HEK293 (cell line): Measurements from ENCODE around the gene NTN5.

Experiments
- CTCF ChIA-PET: fragments of 350-600 bp; formaldehyde crosslinking; extraction: SDS; loops from one replicate; lab custom pipeline; 2021; ENCODE audit warnings: antibody characterized with exemption; lab: Yijun Ruan, JAX
- POLR2A ChIA-PET: fragments of 300-600 bp; formaldehyde crosslinking; extraction: SDS; loops from one replicate; lab custom pipeline; 2020; ENCODE audit warnings: antibody characterized with exemption, inconsistent platforms; lab: Yijun Ruan, JAX
- H3K27ac ChIP-seq: fragments of 200-500 bp; sonication (Bioruptor generic); 2 replicates; pipeline ENCODE4 v1.5.1; 2014; ENCODE audit warnings: low read depth, low read length, control low read depth, inconsistent platforms; ENCODE audit errors: extremely low read depth
- H3K36me3 ChIP-seq, 2 experiments: fragments of 200-500 bp in 1 of 2; sonication (Bioruptor generic) in 1 of 2; 1 replicate in 1 of 2; 2 replicates in 1 of 2; pipeline ENCODE4 v1.5.1; 2014 to 2017; ENCODE audit warnings: inconsistent platforms in 2 of 2, low read length in 2 of 2; ENCODE audit not compliant: control insufficient read depth in 2 of 2, insufficient read depth in 1 of 2
- H3K4me1 ChIP-seq: fragments of 200-500 bp; sonication (Bioruptor generic); 2 replicates; pipeline ENCODE4 v1.5.1; 2014; ENCODE audit warnings: mild to moderate bottlenecking, low read length, inconsistent platforms; ENCODE audit not compliant: control insufficient read depth, insufficient read depth
- H3K4me3 ChIP-seq: 2 replicates; pipeline ENCODE4 v1.5.1; 2011; ENCODE audit warnings: low read depth, mild to moderate bottlenecking, control low read depth, low read length, moderate library complexity
- H3K9me3 ChIP-seq: fragments of 200-500 bp; sonication (Bioruptor generic); 2 replicates; pipeline ENCODE4 v1.5.1; 2014; ENCODE audit warnings: low read depth, low read length, inconsistent platforms; ENCODE audit not compliant: control insufficient read depth, insufficient read depth
- IKZF3 ChIP-seq: fragments of 450-650 bp; IDR thresholded peaks from 2 replicates; pipeline ENCODE4 v1.5.0; 2018; ENCODE audit warnings: missing biosample characterization, mild to moderate bottlenecking, missing genetic modification characterization, moderate library complexity
- KLF8 ChIP-seq: fragments of 450-650 bp; formaldehyde crosslinking; IDR thresholded peaks from 2 replicates; pipeline ENCODE4 v1.5.1; 2016; ENCODE audit warnings: missing biosample characterization, missing genetic modification characterization
- MZF1 ChIP-seq: fragments of 450-650 bp; formaldehyde crosslinking; IDR thresholded peaks from 2 replicates; pipeline ENCODE4 v1.5.1; 2017; ENCODE audit warnings: missing biosample characterization, missing genetic modification characterization, borderline replicate concordance
- RBAK ChIP-seq: fragments of 450-650 bp; formaldehyde crosslinking; IDR thresholded peaks from 2 replicates; pipeline ENCODE4 v1.5.1; 2016; ENCODE audit warnings: missing biosample characterization, missing genetic modification characterization
- SP3 ChIP-seq: fragments of 450-650 bp; formaldehyde crosslinking; IDR thresholded peaks from 2 replicates; pipeline ENCODE4 v1.5.1; 2016; ENCODE audit warnings: missing biosample characterization, missing genetic modification characterization
- ZBTB1 ChIP-seq: fragments of 450-650 bp; formaldehyde crosslinking; IDR thresholded peaks from 2 replicates; pipeline ENCODE4 v1.5.1; 2016; ENCODE audit warnings: missing biosample characterization, missing genetic modification characterization
- ZBTB10 ChIP-seq: fragments of 450-650 bp; formaldehyde crosslinking; IDR thresholded peaks from 2 replicates; pipeline ENCODE4 v1.5.1; 2016; ENCODE audit warnings: missing biosample characterization, missing genetic modification characterization
- ZFP69B ChIP-seq: fragments of 450-650 bp; formaldehyde crosslinking; IDR thresholded peaks from 2 replicates; pipeline ENCODE4 v1.5.1; 2016; ENCODE audit warnings: missing biosample characterization, missing genetic modification characterization
- ZNF112 ChIP-seq: fragments of 450-650 bp; formaldehyde crosslinking; IDR thresholded peaks from 2 replicates; pipeline ENCODE4 v1.5.0; 2017; ENCODE audit warnings: missing biosample characterization, missing genetic modification characterization
- ZNF121 ChIP-seq: fragments of 450-650 bp; formaldehyde crosslinking; IDR thresholded peaks from 2 replicates; pipeline ENCODE4 v1.5.1; 2016; ENCODE audit warnings: missing biosample characterization, missing genetic modification characterization
- ZNF133 ChIP-seq: fragments of 450-650 bp; formaldehyde crosslinking; IDR thresholded peaks from 2 replicates; pipeline ENCODE4 v1.5.1; 2016; ENCODE audit warnings: missing biosample characterization, missing genetic modification characterization
- ZNF140 ChIP-seq: fragments of 450-650 bp; formaldehyde crosslinking; IDR thresholded peaks from 2 replicates; pipeline ENCODE4 v1.5.1; 2016; ENCODE audit warnings: missing biosample characterization, missing genetic modification characterization
- ZNF157 ChIP-seq: fragments of 450-650 bp; formaldehyde crosslinking; IDR thresholded peaks from 2 replicates; pipeline ENCODE4 v1.5.1; 2016; ENCODE audit warnings: missing biosample characterization, missing genetic modification characterization
- ZNF169 ChIP-seq: fragments of 450-650 bp; formaldehyde crosslinking; IDR thresholded peaks from 2 replicates; pipeline ENCODE4 v1.5.1; 2016; ENCODE audit warnings: missing biosample characterization, missing genetic modification characterization
- ZNF2 ChIP-seq: fragments of 450-650 bp; formaldehyde crosslinking; IDR thresholded peaks from 2 replicates; pipeline ENCODE4 v1.5.1; 2016; ENCODE audit warnings: missing biosample characterization, missing genetic modification characterization
- ZNF239 ChIP-seq: fragments of 450-650 bp; formaldehyde crosslinking; IDR thresholded peaks from 2 replicates; pipeline ENCODE4 v1.5.1; 2016; ENCODE audit warnings: missing biosample characterization, missing genetic modification characterization
- ZNF341 ChIP-seq: fragments of 450-650 bp; formaldehyde crosslinking; IDR thresholded peaks from 2 replicates; pipeline ENCODE4; 2016; ENCODE audit warnings: low read depth, missing biosample characterization, missing genetic modification characterization
- ZNF398 ChIP-seq: fragments of 450-650 bp; formaldehyde crosslinking; IDR thresholded peaks from 2 replicates; pipeline ENCODE4 v1.5.1; 2017; ENCODE audit warnings: missing biosample characterization, missing genetic modification characterization
- ZNF404 ChIP-seq: fragments of 450-650 bp; formaldehyde crosslinking; IDR thresholded peaks from 2 replicates; pipeline ENCODE4 v1.5.1; 2017; ENCODE audit warnings: missing biosample characterization, missing genetic modification characterization
- ZNF561 ChIP-seq: fragments of 450-650 bp; IDR thresholded peaks from 2 replicates; pipeline ENCODE4 v1.5.1; 2018; ENCODE audit warnings: missing biosample characterization, missing genetic modification characterization, borderline replicate concordance
- ZNF654 ChIP-seq: fragments of 450-650 bp; formaldehyde crosslinking; IDR thresholded peaks from 2 replicates; pipeline ENCODE4 v1.5.1; 2016; ENCODE audit warnings: low read depth, missing biosample characterization, missing genetic modification characterization
- ZNF670 ChIP-seq: fragments of 450-650 bp; formaldehyde crosslinking; IDR thresholded peaks from 2 replicates; pipeline ENCODE4 v1.5.1; 2016; ENCODE audit warnings: missing biosample characterization, missing genetic modification characterization, low read depth
- ZNF777 ChIP-seq: fragments of 450-650 bp; formaldehyde crosslinking; IDR thresholded peaks from 2 replicates; pipeline ENCODE4 v1.5.1; 2017; ENCODE audit warnings: missing biosample characterization, missing genetic modification characterization, borderline replicate concordance
- ZSCAN30 ChIP-seq: fragments of 450-650 bp; IDR thresholded peaks from 2 replicates; pipeline ENCODE4 v1.5.1; 2018; ENCODE audit warnings: missing biosample characterization, mild to moderate bottlenecking, missing genetic modification characterization, moderate library complexity
- TF ChIP-seq, protein P1 (sequence below): fragments of 450-650 bp; formaldehyde crosslinking; IDR thresholded peaks from 2 replicates; pipeline ENCODE4 v1.5.1; 2017; ENCODE audit warnings: missing biosample characterization, missing genetic modification characterization
- TF ChIP-seq, protein P2 (sequence below): fragments of 450-650 bp; formaldehyde crosslinking; IDR thresholded peaks from 2 replicates; pipeline ENCODE4 v1.5.1; 2016; ENCODE audit warnings: missing biosample characterization, missing genetic modification characterization
- TF ChIP-seq, protein P3 (sequence below): fragments of 450-650 bp; formaldehyde crosslinking; IDR thresholded peaks from 2 replicates; pipeline ENCODE4 v1.5.1; 2016; ENCODE audit warnings: missing biosample characterization, missing genetic modification characterization

Gene NTN5

DNA sequence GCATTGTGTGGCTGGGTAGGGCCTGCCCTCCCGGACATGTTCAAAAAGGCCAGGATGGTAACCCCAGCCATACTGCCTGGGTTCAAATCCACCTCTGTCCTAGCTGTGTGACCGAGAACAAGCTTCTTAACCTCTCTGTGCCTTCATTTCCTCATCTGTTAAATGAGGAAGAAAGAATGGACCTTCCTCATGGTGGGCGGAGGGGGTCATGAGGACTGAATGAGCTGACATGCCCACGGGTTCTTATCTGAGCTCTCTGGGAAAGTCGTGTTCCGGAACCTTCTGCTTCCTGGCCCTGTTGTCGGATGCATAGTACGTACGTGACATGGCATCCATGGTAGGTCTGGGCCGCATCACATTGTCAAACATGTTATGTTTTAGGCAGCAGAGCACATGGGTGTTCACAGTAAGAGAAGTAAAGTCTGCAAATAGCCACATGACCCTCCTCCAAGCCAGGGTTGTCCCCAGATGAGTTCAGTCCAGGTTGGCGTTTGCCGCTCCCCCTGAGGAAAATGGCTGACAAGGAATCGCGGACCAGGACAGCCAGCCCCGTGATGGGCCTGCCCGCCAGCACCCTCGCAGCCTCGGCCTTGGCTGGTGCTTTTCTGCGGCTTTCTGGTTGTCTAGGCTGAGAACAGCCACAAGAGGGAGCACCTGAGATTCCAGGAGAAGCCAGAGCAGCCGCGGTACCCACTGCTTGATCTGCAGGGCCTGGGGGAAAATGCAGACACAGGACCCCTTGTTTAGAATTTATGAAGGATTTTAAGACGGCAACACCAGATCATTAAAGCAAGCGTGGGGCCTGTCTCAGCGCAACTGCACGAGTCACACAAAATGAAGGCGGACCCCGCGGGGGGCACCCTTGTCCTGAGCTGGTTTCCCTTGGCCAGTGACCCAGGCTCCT is 2.4 kb upstream of the NTN5 start:
- H3K4me3 ChIP-seq = no peak overlapping the region
- POLR2A ChIA-PET = interaction anchor here (0.9 to 1.9 kb wide), 4 partner anchors 9 to 64 kb away, joined by 3 to 7 read pairs (median 4); partner anchors contain the start of gene CA11
- no peaks in the 10 kb centered on the region; the same call in 1 of the 2 replicates for H3K4me1 ChIP-seq
- H3K27ac ChIP-seq = no peak overlapping the region
- H3K9me3 ChIP-seq = no peaks in the 10 kb centered on the region
- CTCF ChIA-PET = interaction anchor here (0.6 to 3.9 kb wide), 46 partner anchors 9 to 295 kb away, joined by 3 to 35 read pairs (median 4); partner anchors contain the start of genes CA11 and IZUMO1
- no peaks in the 10 kb centered on the region for H3K36me3 ChIP-seq
- TF ChIP-seq KLF8 (tag by site-specific recombination) = no peak
- TF ChIP-seq ZNF404 (tag by site-specific recombination) = no peak
- TF ChIP-seq ZNF670 = no peak
- peak; percentile 79; the same call in 1 of the 2 replicates for TF ChIP-seq ZNF121 (tag by site-specific recombination)
- TF ChIP-seq ZNF654 (tag by site-specific recombination) = peak; percentile 60
- TF ChIP-seq ZNF140 = no peak
- TF ChIP-seq ZNF777 = no peak
- no peak for TF ChIP-seq MZF1 (tag by site-specific recombination)
- TF ChIP-seq ZNF341 (tag by site-specific recombination) = peak; percentile 52
- TF ChIP-seq IKZF3 (tag by site-specific recombination) = no peak
- TF ChIP-seq ZSCAN30 (tag by site-specific recombination) = 0 out of 2 replicates have a peak, but pooled peaks have one; percentile 59
- TF ChIP-seq, protein P1, sequence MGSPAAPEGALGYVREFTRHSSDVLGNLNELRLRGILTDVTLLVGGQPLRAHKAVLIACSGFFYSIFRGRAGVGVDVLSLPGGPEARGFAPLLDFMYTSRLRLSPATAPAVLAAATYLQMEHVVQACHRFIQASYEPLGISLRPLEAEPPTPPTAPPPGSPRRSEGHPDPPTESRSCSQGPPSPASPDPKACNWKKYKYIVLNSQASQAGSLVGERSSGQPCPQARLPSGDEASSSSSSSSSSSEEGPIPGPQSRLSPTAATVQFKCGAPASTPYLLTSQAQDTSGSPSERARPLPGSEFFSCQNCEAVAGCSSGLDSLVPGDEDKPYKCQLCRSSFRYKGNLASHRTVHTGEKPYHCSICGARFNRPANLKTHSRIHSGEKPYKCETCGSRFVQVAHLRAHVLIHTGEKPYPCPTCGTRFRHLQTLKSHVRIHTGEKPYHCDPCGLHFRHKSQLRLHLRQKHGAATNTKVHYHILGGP = no peak
- TF ChIP-seq SP3 = peak; percentile 24; the same call in 1 of the 2 replicates
- TF ChIP-seq, protein P2, sequence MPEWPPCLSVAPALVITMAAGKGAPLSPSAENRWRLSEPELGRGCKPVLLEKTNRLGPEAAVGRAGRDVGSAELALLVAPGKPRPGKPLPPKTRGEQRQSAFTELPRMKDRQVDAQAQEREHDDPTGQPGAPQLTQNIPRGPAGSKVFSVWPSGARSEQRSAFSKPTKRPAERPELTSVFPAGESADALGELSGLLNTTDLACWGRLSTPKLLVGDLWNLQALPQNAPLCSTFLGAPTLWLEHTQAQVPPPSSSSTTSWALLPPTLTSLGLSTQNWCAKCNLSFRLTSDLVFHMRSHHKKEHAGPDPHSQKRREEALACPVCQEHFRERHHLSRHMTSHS = no peak
- no peak for TF ChIP-seq ZNF133 (tag by site-specific recombination)
- TF ChIP-seq ZNF561 (tag by site-specific recombination) = peak; percentile 46; the same call in 1 of the 2 replicates
- no peak for TF ChIP-seq ZNF2 (tag by site-specific recombination)
- TF ChIP-seq ZNF112 (tag by site-specific recombination) = no peak
- TF ChIP-seq ZFP69B (tag by site-specific recombination) = 0 out of 2 replicates have a peak, but pooled peaks have one; percentile 17
- TF ChIP-seq, protein P3, sequence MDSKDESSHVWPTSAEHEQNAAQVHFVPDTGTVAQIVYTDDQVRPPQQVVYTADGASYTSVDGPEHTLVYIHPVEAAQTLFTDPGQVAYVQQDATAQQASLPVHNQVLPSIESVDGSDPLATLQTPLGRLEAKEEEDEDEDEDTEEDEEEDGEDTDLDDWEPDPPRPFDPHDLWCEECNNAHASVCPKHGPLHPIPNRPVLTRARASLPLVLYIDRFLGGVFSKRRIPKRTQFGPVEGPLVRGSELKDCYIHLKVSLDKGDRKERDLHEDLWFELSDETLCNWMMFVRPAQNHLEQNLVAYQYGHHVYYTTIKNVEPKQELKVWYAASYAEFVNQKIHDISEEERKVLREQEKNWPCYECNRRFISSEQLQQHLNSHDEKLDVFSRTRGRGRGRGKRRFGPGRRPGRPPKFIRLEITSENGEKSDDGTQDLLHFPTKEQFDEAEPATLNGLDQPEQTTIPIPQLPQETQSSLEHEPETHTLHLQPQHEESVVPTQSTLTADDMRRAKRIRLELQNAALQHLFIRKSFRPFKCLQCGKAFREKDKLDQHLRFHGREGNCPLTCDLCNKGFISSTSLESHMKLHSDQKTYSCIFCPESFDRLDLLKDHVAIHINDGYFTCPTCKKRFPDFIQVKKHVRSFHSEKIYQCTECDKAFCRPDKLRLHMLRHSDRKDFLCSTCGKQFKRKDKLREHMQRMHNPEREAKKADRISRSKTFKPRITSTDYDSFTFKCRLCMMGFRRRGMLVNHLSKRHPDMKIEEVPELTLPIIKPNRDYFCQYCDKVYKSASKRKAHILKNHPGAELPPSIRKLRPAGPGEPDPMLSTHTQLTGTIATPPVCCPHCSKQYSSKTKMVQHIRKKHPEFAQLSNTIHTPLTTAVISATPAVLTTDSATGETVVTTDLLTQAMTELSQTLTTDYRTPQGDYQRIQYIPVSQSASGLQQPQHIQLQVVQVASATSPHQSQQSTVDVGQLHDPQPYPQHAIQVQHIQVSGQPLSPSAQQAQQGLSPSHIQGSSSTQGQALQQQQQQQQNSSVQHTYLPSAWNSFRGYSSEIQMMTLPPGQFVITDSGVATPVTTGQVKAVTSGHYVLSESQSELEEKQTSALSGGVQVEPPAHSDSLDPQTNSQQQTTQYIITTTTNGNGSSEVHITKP (tag by site-specific recombination) = peak; percentile 35; the same call in 1 of the 2 replicates
- no peak for TF ChIP-seq RBAK (tag by site-specific recombination)
- no peak for TF ChIP-seq ZNF398
- no peak for TF ChIP-seq ZNF157
- TF ChIP-seq ZNF239 = no peak
- no peak for TF ChIP-seq ZNF169 (tag by site-specific recombination)
- no peak for TF ChIP-seq ZBTB10 (tag by site-specific recombination)
- TF ChIP-seq ZBTB1 (tag by site-specific recombination) = no peak
